ENCODE data around the gene IGFALS. TPM values are rescaled to one million over a fixed set of nuclear protein-coding genes. Genes with fewer than 3 reads are reported as not detected.
A peak's percentile ranks its signal among the peaks of the same experiment; 100 is the strongest.

The IGFALS gene
- total and polyA plus RNA-seq, 2 of the 4 experiments (the other 2 are of a cell fraction): not detected

- TF ChIP-seq RCOR1 (IDR thresholded peaks at IDR 0.05; ENCODE audit: insufficient replicate concordance, low read length): no peak
Observed at GRCh38 chr16:1775006-1775845, 18.3 kb downstream of the IGFALS start (continued).

GRCh38 chr16:1774448-1774780, 19.1 kb downstream of the IGFALS start:
- peak overlapping the region; percentile 15; the same call in 1 of the 2 replicates for H3K14ac ChIP-seq (replicated peaks; ENCODE audit: low read depth, low read length)
- H3K18ac ChIP-seq (ENCODE audit: low read depth, low read length): no peak overlapping the region
- no peak overlapping the region for H3K56ac ChIP-seq (ENCODE audit: extremely low read depth, insufficient read depth, low read length)
- BruUV-seq (replicated peaks): no TSS peak
- H3K4me2 ChIP-seq (ENCODE audit: low read depth, low read length): peak overlapping the region; percentile 93; the same call in 1 of the 2 replicates
- ChIA-PET POLR2A (ENCODE audit: unreplicated experiment) (no interaction called here), CTCF (interaction anchor here (0.9 kb wide), 1 partner anchor 37 kb away, joined by 3 read pairs; no protein-coding TSS in a partner anchor)
- H3K4me1 ChIP-seq (ENCODE audit: control insufficient read depth, insufficient read depth, low read length): peaks cover 13% of the 10 kb centered on the region
- ATAC-seq (ENCODE audit: low read depth) (no peak), DNase-seq (no peak)
- no peak overlapping the region for H4K91ac ChIP-seq (ENCODE audit: insufficient read depth, low read depth, low read length)
- H2AFZ ChIP-seq (replicated peaks; ENCODE audit: low read length, poor library complexity): peak overlapping the region; percentile 94
- H3K9ac ChIP-seq (ENCODE audit: low read depth, low read length): peak overlapping the region; percentile 37
- in situ Hi-C loops (cut with MboI; ENCODE audit: low sequenced_read_pairs): no loop called here
- no peaks in the 10 kb centered on the region for H3K27me3 ChIP-seq (ENCODE audit: control insufficient read depth, insufficient read depth, low read length)
- H3K9me3 ChIP-seq (ENCODE audit: control insufficient read depth, insufficient read depth, low read length): no peaks in the 10 kb centered on the region
- H3K9me1 ChIP-seq (ENCODE audit: insufficient read depth, low read length): 0 out of 2 replicates have a peak, but pooled peaks cover 3% of the 10 kb centered on the region
- H2BK120ac ChIP-seq (ENCODE audit: low read depth, low read length): no peak overlapping the region
- no peak overlapping the region; a peak in 1 of 4 replicates for H4K8ac ChIP-seq (ENCODE audit: low read depth in 2 of 2, low read length in 2 of 2)
- no peak overlapping the region for H3K4ac ChIP-seq (ENCODE audit: low read depth, low read length)
- intact Hi-C loops (cut with micrococcal nuclease): no loop called here
- H2AK9ac ChIP-seq (replicated peaks; ENCODE audit: low read depth, low read length, poor library complexity): peak overlapping the region; percentile 89
- WGBS, 2 experiments (ENCODE audit: extremely low coverage in 2 of 2, insufficient read length in 1 of 2): 100% methylated on average over 2 of the region's 7 CpGs; no CpG with 5 or more reads in 1 of the 2 experiments
- H3K23ac ChIP-seq (ENCODE audit: low read depth, low read length): no peak overlapping the region
- dilution Hi-C loops (cut with HindIII; ENCODE audit: low sequenced_read_pairs, unreplicated experiment): no loop called here
- H4K5ac ChIP-seq (ENCODE audit: low read depth, low read length): no peak overlapping the region
- H2AK5ac ChIP-seq (ENCODE audit: low read depth, low read length): no peak overlapping the region; the same call in 1 of the 2 replicates
- no peak overlapping the region; the same call in 1 of the 2 replicates for H3K27ac ChIP-seq (ENCODE audit: insufficient read depth, low read length)
- no peak overlapping the region for H2BK5ac ChIP-seq (ENCODE audit: low read depth, low read length, poor library complexity, severe bottlenecking)
- H2BK15ac ChIP-seq (ENCODE audit: low read depth, low read length): no peak overlapping the region
- TF ChIP-seq RFX5 (IDR thresholded peaks at IDR 0.05; ENCODE audit: low read depth, low read length): no peak
- no peak overlapping the region for H2BK20ac ChIP-seq (ENCODE audit: low read depth, low read length)
- H3K79me1 ChIP-seq (ENCODE audit: low read depth in 1 of 2, low read length in 2 of 2): peaks cover 12 to 61% of the 10 kb centered on the region in 2 experiments
- H4K20me1 ChIP-seq (ENCODE audit: insufficient read depth, low read length): peaks cover 31% of the 10 kb centered on the region
- peaks cover 26% of the 10 kb centered on the region; the same call in 1 of the 2 replicates for H3K36me3 ChIP-seq (ENCODE audit: control insufficient read depth, insufficient read depth, low read length)
- H3K4me3 ChIP-seq (ENCODE audit: insufficient read depth, low read depth, low read length): peak overlapping the region; percentile 93; the same call in 1 of the 2 replicates
